VCaP (cell line): Measurements from ENCODE around the gene AGT.
"Not testable (repeated sequence)": the region's sequence is repeated elsewhere in the genome, so short reads cannot be mapped to it uniquely, and the experiment has no call there.

Source experiments
- H3K27ac ChIP-seq: fragments of 450-650 bp; 2 replicates; pipeline ENCODE4 v1.5.1; 2017
- TF ChIP-seq, protein P1 (sequence below): fragments of 450-650 bp; conservative IDR thresholded peaks from 2 replicates; pipeline ENCODE4 v1.5.1; 2017; ENCODE audit warnings: mild to moderate bottlenecking, moderate library complexity

The AGT gene

DNA sequence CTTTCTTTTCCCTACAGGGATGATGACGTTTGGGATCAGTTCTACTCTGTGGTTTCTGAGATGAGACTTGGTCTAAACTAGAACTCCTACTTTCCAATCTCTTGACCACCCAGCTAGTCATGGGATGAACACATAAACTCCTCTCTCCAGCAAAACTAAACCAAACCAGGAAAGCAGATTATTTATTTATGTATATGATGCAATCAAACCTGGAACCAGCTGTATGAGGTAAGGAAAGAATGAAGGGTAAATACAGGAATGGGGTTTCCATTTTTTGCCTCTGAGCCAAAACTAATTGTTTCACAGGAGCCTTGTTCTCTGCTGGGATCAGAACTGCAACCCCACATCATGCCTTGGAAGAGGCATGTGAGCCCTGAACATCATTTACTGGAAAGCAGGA is 3.3 kb upstream of the AGT start:
- TF ChIP-seq, protein P1, sequence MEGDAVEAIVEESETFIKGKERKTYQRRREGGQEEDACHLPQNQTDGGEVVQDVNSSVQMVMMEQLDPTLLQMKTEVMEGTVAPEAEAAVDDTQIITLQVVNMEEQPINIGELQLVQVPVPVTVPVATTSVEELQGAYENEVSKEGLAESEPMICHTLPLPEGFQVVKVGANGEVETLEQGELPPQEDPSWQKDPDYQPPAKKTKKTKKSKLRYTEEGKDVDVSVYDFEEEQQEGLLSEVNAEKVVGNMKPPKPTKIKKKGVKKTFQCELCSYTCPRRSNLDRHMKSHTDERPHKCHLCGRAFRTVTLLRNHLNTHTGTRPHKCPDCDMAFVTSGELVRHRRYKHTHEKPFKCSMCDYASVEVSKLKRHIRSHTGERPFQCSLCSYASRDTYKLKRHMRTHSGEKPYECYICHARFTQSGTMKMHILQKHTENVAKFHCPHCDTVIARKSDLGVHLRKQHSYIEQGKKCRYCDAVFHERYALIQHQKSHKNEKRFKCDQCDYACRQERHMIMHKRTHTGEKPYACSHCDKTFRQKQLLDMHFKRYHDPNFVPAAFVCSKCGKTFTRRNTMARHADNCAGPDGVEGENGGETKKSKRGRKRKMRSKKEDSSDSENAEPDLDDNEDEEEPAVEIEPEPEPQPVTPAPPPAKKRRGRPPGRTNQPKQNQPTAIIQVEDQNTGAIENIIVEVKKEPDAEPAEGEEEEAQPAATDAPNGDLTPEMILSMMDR: no peak
- H3K27ac ChIP-seq: no peak overlapping the region

GRCh38 chr1:230716453-230716852 is 2.5 kb upstream of the AGT start:
- not testable (repeated sequence) for H3K27ac ChIP-seq

GRCh38 chr1:230715510-230715909 is 1.6 kb upstream of the AGT start:
- no peak overlapping the region for H3K27ac ChIP-seq
- TF ChIP-seq, protein P1: 0 out of 2 replicates have a peak, but pooled peaks have one; percentile 6

DNA sequence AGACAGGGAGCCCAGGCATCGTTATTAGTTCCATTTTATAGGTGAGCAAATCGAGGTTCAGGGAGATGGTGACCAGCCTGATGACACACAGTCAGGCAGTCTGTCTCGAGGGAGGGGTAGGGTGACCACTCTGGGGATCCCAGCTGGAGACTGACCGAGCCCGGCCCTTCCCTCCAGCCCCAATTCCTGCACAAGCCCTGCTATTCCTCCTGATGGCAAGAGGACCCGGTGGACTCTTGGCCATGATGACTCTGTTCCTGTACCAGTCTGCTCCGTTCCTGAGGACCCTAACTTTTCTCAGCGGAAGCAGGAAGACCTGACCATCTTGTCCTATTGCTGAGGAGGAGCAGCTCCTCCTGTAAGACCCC is 391 bp downstream of the AGT start:
- TF ChIP-seq, protein P1: no peak
- peak overlapping the region; percentile 34 for H3K27ac ChIP-seq

GRCh38 chr1:230713138-230713537 is 784 bp downstream of the AGT start:
- no peak overlapping the region for H3K27ac ChIP-seq
- TF ChIP-seq, protein P1: no peak

- TF ChIP-seq, protein P1: no peak
- no peak overlapping the region for H3K27ac ChIP-seq
Measured at GRCh38 chr1:230712470-230712942, 1.4 kb downstream of the AGT start.

- TF ChIP-seq, protein P1: no peak
- H3K27ac ChIP-seq: no peak overlapping the region
Measured at GRCh38 chr1:230711245-230711644, 2.7 kb downstream of the AGT start.

GRCh38 chr1:230710543-230710904 is 3.4 kb downstream of the AGT start:
- TF ChIP-seq, protein P1: no peak

More at GRCh38 chr1:230710543-230710904, 3.4 kb downstream of the AGT start:
- no peak overlapping the region for H3K27ac ChIP-seq
